Stimulated activated naive CD8-positive, alpha-beta T cell treated with anti-CD3 and anti-CD28 coated beads, Interleukin-15, Interleukin-2, amounts not matched to agents 100 U/mL and 50 U/mL, for 24 hours (primary cell): ENCODE data around the gene RGSL1.
A peak's percentile ranks its signal among the peaks of the same experiment; 100 is the strongest.

Experiments used
- ATAC-seq: fragments of 150-1000 bp; cut with Tn5 transposase; one replicate; pipeline ENCODE4 v1.10.0; 2021
- DNase-seq: peaks from one replicate; pipeline ENCODE4 v3.0.0; 2021

Gene RGSL1

DNA sequence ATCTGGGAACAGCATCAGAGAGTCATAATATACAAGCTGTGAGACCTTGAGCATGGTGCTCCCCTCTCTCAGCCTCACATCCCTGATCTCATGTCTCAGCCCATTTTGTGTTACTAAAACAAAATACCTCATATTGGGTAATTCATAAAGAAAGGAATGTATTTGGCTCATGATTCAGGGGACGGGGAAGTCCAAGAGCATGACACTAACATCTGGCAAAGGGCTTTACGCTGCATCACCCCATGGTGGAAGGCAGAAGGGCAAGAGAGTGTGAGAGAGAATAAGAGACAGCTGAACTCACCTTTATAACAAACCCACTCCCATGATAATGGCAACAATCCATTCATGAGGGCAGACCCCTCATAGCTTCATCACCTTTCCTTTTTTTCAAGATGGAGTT, 102.6 kb downstream of the RGSL1 start:
- DNase-seq (no peak), ATAC-seq (no peak)

GRCh38 chr1:182555493-182555892, 105.5 kb downstream of the RGSL1 start:
- no peak for ATAC-seq
- no peak for DNase-seq

- ATAC-seq (no peak), DNase-seq (no peak)
Measured at GRCh38 chr1:182556279-182556678, 106.3 kb downstream of the RGSL1 start.

DNA sequence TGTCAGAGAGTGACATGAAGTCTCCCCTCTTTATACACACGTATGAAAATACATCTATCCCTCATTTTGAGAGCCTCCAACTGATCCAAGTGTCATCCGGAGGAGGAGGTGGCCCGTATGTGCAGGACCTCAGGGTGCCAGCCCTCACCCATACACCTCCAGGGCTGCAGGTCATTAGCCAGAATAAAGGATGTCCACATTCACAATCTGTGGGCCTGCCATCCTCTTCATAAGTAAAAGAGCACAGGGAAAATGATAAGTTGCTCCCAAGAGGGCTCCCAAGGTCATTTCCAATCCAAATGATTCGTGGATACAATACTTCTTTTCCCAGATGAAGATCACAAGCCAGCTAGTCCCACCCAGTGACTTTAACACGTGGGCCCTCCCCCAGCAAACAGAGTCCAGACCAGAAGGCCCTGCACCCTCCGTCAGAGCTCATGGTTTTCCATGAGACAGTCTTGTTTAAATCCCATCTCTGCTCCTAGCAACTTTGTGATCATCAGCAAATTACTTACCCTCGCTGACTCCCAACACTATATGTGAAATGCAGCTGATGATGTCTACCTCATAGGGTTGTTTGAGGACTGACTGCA, 110.5 kb downstream of the RGSL1 start:
- ATAC-seq (no peak), DNase-seq (no peak)

- DNase-seq (no peak), ATAC-seq (peak; percentile 19)
Measured at GRCh38 chr1:182561456-182561855, 111.5 kb downstream of the RGSL1 start.

GRCh38 chr1:182563095-182563494, 113.1 kb downstream of the RGSL1 start:
- DNase-seq: no peak
- ATAC-seq: no peak

DNA sequence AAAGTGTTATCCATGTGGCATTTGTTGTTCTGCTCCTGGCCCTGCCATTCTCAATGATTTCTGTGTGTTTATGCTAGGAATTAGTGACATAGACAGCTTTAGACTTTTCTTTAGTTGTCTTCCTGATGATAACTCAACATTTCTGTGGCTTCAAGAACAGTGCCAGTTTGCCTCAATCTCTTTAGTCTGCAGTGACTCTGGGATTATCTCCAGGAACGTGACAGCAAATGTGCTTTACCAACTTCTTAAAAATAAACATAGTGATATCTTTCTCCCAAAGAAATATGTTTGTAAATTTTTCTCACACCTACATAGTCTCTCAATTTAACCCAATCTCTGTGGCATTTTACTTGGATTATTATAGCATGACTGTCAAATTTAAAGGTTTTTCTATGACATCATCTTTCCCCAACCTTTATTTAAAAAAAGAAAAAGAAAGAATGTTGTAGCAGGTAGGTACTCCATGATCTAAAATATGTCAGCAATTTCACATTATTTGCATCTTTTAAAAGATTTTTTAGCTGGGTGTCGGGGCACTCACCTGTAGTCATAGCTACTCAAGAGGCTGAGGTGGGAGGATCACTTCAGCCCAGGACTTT, 114.6 kb downstream of the RGSL1 start:
- no peak for ATAC-seq

GRCh38 chr1:182565537-182565936, 115.6 kb downstream of the RGSL1 start:
- no peak for DNase-seq

More for the DNA sequence above, 114.6 kb downstream of the RGSL1 start:
- no peak for DNase-seq

DNA sequence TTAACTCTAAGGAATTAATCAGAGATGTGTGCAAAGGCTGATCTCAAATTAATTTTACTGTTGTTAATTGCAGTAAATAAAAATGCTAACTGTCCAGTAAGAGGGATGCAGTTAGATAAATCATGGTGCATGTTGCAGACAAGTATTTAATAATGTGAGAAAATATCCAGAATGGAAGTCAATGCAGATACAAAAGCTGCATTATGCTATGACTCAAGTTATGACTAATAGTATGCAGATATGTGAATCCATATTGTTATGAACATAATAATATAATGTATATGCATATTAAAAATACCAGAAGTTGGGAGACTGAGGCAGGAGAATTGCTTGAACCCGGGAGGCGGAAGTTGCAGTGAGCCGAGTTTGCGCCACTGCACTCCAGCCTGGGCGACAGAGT, 117.7 kb downstream of the RGSL1 start:
- ATAC-seq: no peak
- no peak for DNase-seq

More at GRCh38 chr1:182565537-182565936, 115.6 kb downstream of the RGSL1 start:
- ATAC-seq: no peak

DNA sequence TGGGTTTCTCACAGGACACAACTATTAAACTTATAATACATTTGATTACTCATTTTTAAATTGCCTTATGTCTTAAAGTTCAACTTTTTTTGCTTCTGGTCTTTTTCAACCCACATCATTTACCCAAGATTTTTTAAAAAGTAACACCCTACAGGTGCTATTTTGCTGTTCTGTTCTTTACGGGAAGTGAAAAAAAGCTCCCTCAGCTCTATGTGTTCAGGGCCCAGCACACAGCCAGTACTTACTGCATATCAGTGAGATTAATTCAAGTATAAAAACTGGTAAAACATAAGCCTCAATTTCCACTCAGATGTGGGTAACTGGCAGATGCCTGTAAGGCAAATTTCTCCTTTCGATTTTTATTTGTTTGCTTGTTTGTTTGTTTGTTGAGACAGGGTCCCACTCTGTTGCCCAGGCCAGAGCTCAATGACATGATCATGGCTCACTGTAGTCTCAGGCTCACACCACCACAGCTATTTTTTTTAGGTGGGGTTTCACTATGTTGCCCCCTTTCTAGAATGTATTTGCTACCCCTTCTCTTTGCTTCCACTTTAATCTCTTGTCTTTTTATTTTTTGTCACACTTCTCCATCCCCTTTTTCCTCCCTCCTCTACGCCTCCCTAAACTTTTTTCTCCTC, 118.8 kb downstream of the RGSL1 start:
- ATAC-seq (no peak), DNase-seq (no peak)

DNA sequence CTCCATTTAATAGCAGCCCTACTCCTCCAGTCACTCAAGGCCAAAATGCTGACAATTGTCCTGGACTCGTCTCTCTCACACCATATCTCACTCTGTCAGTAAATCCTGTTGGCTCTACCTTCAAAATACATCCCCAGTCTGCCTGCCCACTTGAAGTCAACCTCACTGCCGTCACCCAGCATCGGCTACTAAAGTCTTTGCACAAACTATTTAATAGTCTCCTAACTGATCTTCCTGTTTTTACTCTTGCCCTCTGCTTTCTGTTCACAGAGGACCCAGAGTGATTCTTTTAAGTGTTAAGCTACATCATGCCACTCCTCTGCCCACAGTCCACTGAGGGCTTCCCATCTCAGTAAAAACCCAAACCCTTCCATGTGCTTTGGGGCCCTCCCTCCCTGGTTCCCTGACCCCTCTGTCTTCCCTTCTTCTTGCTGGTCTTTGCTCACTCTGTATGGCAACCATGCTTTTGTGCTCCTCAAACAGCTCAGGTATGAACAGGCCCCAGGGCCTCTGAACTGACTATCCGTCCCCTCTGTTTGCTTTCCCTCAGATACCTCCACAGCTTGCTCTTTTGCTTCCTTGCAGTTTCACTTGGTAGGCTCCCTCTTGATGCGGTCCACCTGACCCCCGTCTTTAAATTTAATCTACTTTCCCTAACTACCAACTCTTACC, 120.1 kb downstream of the RGSL1 start:
- ATAC-seq (no peak), DNase-seq (no peak)

DNA sequence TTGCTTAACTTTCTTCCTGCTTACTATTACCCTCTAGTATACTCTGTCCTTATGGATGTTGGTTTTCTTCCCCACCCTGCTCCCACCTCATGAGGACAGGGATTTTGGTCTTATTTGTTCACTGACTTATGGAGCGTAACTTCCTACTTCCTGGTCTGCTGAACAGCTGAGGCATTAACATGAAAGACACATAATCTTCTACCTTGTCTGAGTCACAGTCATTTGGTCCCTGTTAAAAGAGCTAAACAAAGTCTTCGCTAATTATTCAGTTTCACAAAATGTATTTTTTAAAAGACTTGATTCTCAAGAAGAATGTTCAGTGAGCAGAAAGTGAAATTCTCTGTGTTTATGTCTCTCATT, 120.6 kb downstream of the RGSL1 start:
- no peak for DNase-seq
- ATAC-seq: no peak

GRCh38 chr1:182574156-182574555, 124.2 kb downstream of the RGSL1 start:
- ATAC-seq: no peak

DNA sequence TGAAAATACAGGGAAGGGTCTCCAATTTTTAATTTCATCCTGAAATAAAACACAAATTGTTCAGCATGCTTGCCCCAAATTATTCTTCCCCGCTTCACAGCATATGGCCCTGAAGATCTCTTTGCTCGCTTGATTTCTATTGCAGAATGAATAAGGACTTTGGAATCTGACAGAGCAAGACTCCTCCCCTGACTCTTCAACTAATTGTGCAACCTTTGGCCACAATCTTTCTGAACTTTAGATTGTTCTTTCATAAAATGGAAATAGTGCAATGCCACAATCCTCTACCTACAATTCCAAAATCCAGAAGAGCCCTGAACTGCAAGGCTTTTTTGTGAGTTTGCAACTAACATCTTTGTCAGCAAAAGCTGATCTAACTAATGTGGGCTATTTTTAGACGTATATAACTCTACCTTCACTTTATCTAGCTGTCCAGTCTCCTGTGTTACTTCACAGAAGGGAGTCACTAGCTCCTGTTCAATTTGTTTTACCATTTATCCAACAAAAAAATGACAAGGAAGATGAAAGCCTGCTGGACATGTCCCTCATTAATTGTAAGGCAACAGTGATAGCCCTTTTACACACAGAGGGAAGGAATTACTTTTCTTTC, 125.7 kb downstream of the RGSL1 start:
- DNase-seq (no peak), ATAC-seq (no peak)

More at GRCh38 chr1:182574156-182574555, 124.2 kb downstream of the RGSL1 start:
- DNase-seq: no peak

DNA sequence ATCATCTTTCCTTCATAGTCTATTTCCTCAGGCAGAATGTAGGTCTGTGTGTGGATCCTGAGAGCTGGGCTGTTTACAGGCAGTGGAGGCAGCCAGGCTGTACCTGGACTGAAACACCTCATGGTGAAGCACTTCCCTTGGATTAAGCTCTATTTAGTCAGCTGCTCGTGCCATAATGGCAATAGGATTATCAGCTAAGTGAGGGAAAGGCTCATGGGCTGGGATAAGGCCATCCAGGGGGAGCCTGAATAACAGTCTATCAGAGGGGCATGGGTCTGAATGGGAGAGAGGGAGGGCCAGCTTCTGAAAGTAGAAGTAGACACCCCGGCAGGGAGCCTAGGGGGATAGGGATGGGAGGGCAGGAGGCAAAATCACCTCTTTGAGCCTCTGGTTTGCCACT, 130.8 kb downstream of the RGSL1 start:
- ATAC-seq (no peak), DNase-seq (no peak)

DNA sequence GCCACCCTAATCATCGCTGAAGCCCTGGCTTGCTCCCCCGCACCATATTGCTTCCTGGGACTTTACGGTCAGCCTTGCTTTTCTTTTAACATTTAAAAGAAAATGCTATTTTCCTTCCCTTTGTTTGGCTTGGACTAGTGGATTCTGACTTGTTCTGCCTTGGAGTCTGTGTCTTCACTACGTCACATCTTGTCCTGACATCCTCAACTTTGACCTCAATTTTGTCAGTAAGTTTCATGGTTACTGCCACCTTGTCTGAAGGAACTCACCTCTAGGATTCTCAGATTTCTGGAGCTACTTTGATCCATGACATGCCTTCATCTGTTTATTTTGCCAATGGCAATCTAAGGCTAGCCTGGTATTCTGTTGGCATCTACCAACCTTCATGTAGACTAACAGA, 134.8 kb downstream of the RGSL1 start:
- no peak for DNase-seq
- no peak for ATAC-seq

- no peak for DNase-seq
- no peak for ATAC-seq
Measured at GRCh38 chr1:182586380-182586779, 136.4 kb downstream of the RGSL1 start.

DNA sequence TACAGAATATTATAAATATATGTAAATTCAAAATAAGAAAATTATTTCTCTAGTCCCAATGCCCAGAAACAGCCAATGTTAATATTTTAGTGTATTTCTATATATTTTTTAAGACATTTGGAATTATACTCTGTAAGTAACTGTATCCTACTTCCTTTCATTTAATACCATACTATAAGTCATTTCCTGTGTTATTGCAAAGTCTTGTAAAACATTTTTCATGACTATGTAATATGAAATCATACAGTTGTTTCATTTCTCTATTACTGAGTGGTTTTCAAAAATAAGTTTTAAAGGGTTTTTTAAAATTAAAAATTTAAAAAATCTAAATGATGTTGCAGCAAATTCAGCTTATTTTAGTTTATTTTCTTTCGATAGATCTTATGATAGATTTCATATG, 137.1 kb downstream of the RGSL1 start:
- ATAC-seq (no peak), DNase-seq (no peak)

DNA sequence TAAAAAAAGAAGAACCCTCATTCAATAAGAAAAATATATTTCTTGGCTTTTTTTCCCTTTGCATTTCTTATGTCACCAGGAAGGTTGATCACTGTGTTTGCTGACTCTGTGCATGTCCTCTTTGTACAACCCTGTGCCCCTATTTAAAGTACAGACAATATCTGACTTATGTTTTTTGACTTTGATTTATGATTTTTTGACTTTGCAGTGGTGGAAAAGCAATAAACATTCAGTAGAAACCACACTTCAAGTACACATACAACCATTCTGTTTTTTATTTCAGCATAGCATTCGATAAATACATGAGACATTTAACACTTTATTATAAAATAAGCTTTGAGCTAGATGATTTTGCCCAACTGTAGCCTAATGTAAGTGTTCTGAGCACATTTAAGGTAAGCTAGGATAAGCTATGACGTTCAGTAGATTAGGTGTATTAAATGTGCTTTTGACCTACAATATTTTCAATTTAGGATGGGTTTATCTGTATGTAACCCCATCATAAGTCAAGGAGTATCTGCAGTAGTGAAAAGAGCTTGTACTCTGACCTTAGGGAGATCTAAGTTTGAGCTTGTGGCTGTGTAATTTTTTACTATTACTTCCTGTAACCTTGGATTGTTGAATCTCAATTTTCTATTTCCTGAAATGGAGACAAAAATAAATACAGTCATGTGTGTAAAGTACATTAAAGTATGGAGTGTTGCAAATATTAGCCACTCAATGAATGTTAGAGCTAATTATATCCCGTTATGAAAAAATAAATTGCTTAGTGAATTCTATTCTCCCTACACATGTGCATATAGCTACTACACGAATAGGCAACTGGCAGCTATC, 137.9 kb downstream of the RGSL1 start:
- ATAC-seq (no peak), DNase-seq (no peak)

GRCh38 chr1:182588500-182589396, 138.8 kb downstream of the RGSL1 start, which contains the start of gene RNASEL:
TSS of gene RNASEL (minus strand) at chr1:182589256. CDS start at chr1:182586806, 2,450 bp downstream.
- DNase-seq (peak; percentile 66), ATAC-seq (peak; percentile 84)

GRCh38 chr1:182589520-182589919, 139.6 kb downstream of the RGSL1 start:
- no peak for DNase-seq
- no peak for ATAC-seq
